GM23338 (cell line): ENCODE data around the gene ZNF324B. TPM values are rescaled to one million over a fixed set of nuclear protein-coding genes. Genes with fewer than 3 reads are reported as not detected.
A peak's percentile ranks its signal among the peaks of the same experiment; 100 is the strongest.

Source experiments
- ATAC-seq: fragments of 200-7000 bp; cut with Tn5 transposase; 3 replicates; pipeline ENCODE4 v1.9.1; 2020
- DNase-seq: peaks from one replicate; pipeline ENCODE4 v3.0.0-alpha.2; 2015; ENCODE audit warnings: low spot score
- H2AFZ ChIP-seq: fragments of 200-600 bp; sonication (generic); 2 replicates; pipeline ENCODE4 v1.8.0; 2016; ENCODE audit warnings: antibody characterized with exemption, mild to moderate bottlenecking, moderate library complexity
- H3F3A ChIP-seq: fragments of 200-600 bp; sonication (generic); replicated peaks from 2 replicates; pipeline ENCODE4 v1.8.0; 2017; ENCODE audit warnings: antibody characterized with exemption, mixed run types, low read depth
- H3K27ac ChIP-seq: fragments of 200-600 bp; sonication (generic); 2 replicates; pipeline ENCODE4 v1.6.1; 2016; ENCODE audit warnings: low read depth
- H3K27me3 ChIP-seq: fragments of 200-600 bp; sonication (generic); 2 replicates; pipeline ENCODE4 v1.8.0; 2016; ENCODE audit warnings: mild to moderate bottlenecking, mixed run types, moderate library complexity; ENCODE audit not compliant: insufficient read depth
- H3K36me3 ChIP-seq: fragments of 200-600 bp; sonication (generic); 2 replicates; pipeline ENCODE4 v1.8.0; 2016; ENCODE audit warnings: mild to moderate bottlenecking; ENCODE audit not compliant: insufficient read depth
- H3K4me1 ChIP-seq: fragments of 200-600 bp; sonication (generic); 2 replicates; pipeline ENCODE4 v1.8.0; 2016; ENCODE audit warnings: mild to moderate bottlenecking, moderate library complexity; ENCODE audit not compliant: insufficient read depth
- H3K4me2 ChIP-seq: fragments of 200-600 bp; sonication (generic); 2 replicates; pipeline ENCODE4 v1.7.1; 2017; ENCODE audit warnings: mixed run types
- H3K4me3 ChIP-seq: fragments of 200-600 bp; sonication (generic); 2 replicates; pipeline ENCODE4 v1.6.1; 2016; ENCODE audit warnings: mixed run types
- H3K79me2 ChIP-seq: fragments of 200-600 bp; sonication (generic); replicated peaks from 2 replicates; pipeline ENCODE4 v1.8.0; 2017; ENCODE audit warnings: mild to moderate bottlenecking; ENCODE audit not compliant: insufficient read depth
- H3K9me2 ChIP-seq: fragments of 200-600 bp; sonication (generic); 2 replicates; pipeline ENCODE4 v1.8.0; 2017; ENCODE audit not compliant: insufficient read depth
- H4K20me1 ChIP-seq: fragments of 200-600 bp; sonication (generic); replicated peaks from 2 replicates; pipeline ENCODE4 v1.8.0; 2017; ENCODE audit warnings: mild to moderate bottlenecking; ENCODE audit not compliant: insufficient read depth
- H3K27ac Mint-ChIP-seq: 2 replicates; pipeline ENCODE4 v1.8.0; 2020; ENCODE audit warnings: inconsistent platforms, mild to moderate bottlenecking, moderate library complexity, mixed read lengths
- H3K27me3 Mint-ChIP-seq: 3 replicates; pipeline ENCODE4 v1.8.0; 2022; ENCODE audit warnings: low read depth, mild to moderate bottlenecking, moderate library complexity, mixed read lengths, inconsistent platforms; ENCODE audit not compliant: insufficient read depth, poor library complexity
- H3K36me3 Mint-ChIP-seq: 3 replicates; pipeline ENCODE4 v1.8.0; 2021; ENCODE audit warnings: low read depth, mild to moderate bottlenecking, inconsistent platforms, moderate library complexity, mixed read lengths
- H3K4me1 Mint-ChIP-seq: 3 replicates; pipeline ENCODE4 v1.8.0; 2020; ENCODE audit warnings: mild to moderate bottlenecking, inconsistent platforms, mixed read lengths
- H3K4me3 Mint-ChIP-seq: 3 replicates; pipeline ENCODE4 v1.8.0; 2021; ENCODE audit warnings: moderate library complexity, mild to moderate bottlenecking, inconsistent platforms, mixed read lengths
- H3K9me3 Mint-ChIP-seq: 3 replicates; pipeline ENCODE4 v1.8.0; 2020; ENCODE audit warnings: moderate library complexity, mild to moderate bottlenecking, inconsistent platforms, mixed read lengths
- CREB1 ChIP-seq: fragments of 250-450 bp; sonication (Bioruptor Pico); IDR thresholded peaks from 2 replicates; pipeline ENCODE4 v1.5.0; 2020; ENCODE audit warnings: low read depth, mild to moderate bottlenecking, moderate library complexity
- CTCF ChIP-seq, 2 experiments: fragments of 200-600 bp in 1 of 2; sonication (generic) in 1 of 2; conservative IDR thresholded peaks; 2 replicates each; pipeline versions ENCODE4 v1.5.1 to v1.6.1; 2016 to 2017; ENCODE audit warnings: antibody characterized with exemption in 2 of 2, low read depth in 2 of 2, mild to moderate bottlenecking in 2 of 2, moderate library complexity in 1 of 2
- ETS1 ChIP-seq: IDR thresholded peaks from 2 replicates; pipeline ENCODE4 v1.6.1; 2016; ENCODE audit warnings: antibody characterized with exemption
- EZH2 ChIP-seq: fragments of 200-600 bp; sonication (generic); IDR thresholded peaks from one replicate; pipeline ENCODE4 v1.8.0; 2017; ENCODE audit warnings: antibody characterized with exemption, mild to moderate bottlenecking, low read depth; ENCODE audit not compliant: unreplicated experiment
- EZH2phosphoT487 ChIP-seq: fragments of 200-600 bp; sonication (generic); IDR thresholded peaks from one replicate; pipeline ENCODE4 v1.8.1; 2018; ENCODE audit warnings: antibody characterized with exemption; ENCODE audit not compliant: unreplicated experiment
- NANOG ChIP-seq: IDR thresholded peaks from 2 replicates; pipeline ENCODE4 v1.6.1; 2016; ENCODE audit warnings: antibody characterized with exemption, borderline replicate concordance
- REST ChIP-seq: IDR thresholded peaks from one replicate; pipeline ENCODE4 v1.6.1; 2018; ENCODE audit warnings: antibody characterized with exemption; ENCODE audit not compliant: unreplicated experiment
- STAT1 ChIP-seq: IDR thresholded peaks from one replicate; pipeline ENCODE4 v1.6.1; 2016; ENCODE audit warnings: antibody characterized with exemption; ENCODE audit not compliant: unreplicated experiment
- ZNF114 ChIP-seq: fragments of 250-450 bp; sonication (Bioruptor Pico); IDR thresholded peaks from 2 replicates; pipeline ENCODE4 v1.5.0; 2020; ENCODE audit warnings: mild to moderate bottlenecking, moderate library complexity
- ZNF331 ChIP-seq: fragments of 250-450 bp; sonication (Bioruptor Pico); IDR thresholded peaks from 2 replicates; pipeline ENCODE4 v1.5.0; 2020; ENCODE audit warnings: low read depth, mild to moderate bottlenecking, moderate library complexity
- polyA plus RNA-seq: library from polyadenylated mRNA; unstranded; fragments of >200 nt; fragmentation: Nextera tagmentation; extraction: Ambion mirVana; gene quantifications from 2 replicates; pipeline ENCODE4 v1.2.1, GENCODE V29; 2016
- total RNA-seq: library from RNA; depleted of rRNA; stranded (reverse); fragments of >200 nt; shearing (Covaris generic); gene quantifications from 2 replicates; pipeline ENCODE4 v1.2.3, GENCODE V29; 2014

Gene ZNF324B
- total and polyA plus RNA-seq, 2 experiments from 2014 or later: 0.50 to 4.7 TPM

GRCh38 chr19:58409010-58409790 is 42.2 kb upstream of the ZNF324B start:
- Histone ChIP-seq H3K9me2 (0 out of 2 replicates have a peak, but pooled peaks cover 5% of the 10 kb centered on the region), H3F3A (0 out of 2 replicates have a peak, but pooled peaks cover 6% of the 10 kb centered on the region), H4K20me1 (no peaks in the 10 kb centered on the region), H2AFZ (peak overlapping the region; percentile 91), H3K27me3 (0 out of 2 replicates have a peak, but pooled peaks cover 7% of the 10 kb centered on the region), H3K27ac (no peak overlapping the region), H3K79me2 (no peaks in the 10 kb centered on the region), H3K4me3 (peak overlapping the region; percentile 94), H3K4me2 (peak overlapping the region; percentile 98), H3K4me1 (no peaks in the 10 kb centered on the region), H3K36me3 (no peaks in the 10 kb centered on the region)
- Mint-ChIP-seq H3K27ac (no peak overlapping the region), H3K9me3 (peaks cover 10% of the 10 kb centered on the region), H3K36me3 (peaks cover 8% of the 10 kb centered on the region), H3K4me1 (peaks cover 17% of the 10 kb centered on the region), H3K27me3 (peaks cover 13% of the 10 kb centered on the region), H3K4me3 (peak overlapping the region; percentile 94)
- no peak for TF ChIP-seq EZH2
- peak; percentile 48 for ATAC-seq
- peak; percentile 37 for DNase-seq

GRCh38 chr19:58416604-58417003 is 34.8 kb upstream of the ZNF324B start:
- no peaks in the 10 kb centered on the region; the same call in 1 of the 2 replicates for H3K36me3 ChIP-seq
- H4K20me1 ChIP-seq: no peaks in the 10 kb centered on the region
- Mint-ChIP-seq H3K4me1 (no peaks in the 10 kb centered on the region), H3K36me3 (peaks cover 36% of the 10 kb centered on the region), H3K27ac (no peak overlapping the region), H3K9me3 (peaks cover 3% of the 10 kb centered on the region; the same call in 2 of the 3 replicates), H3K27me3 (no peaks in the 10 kb centered on the region), H3K4me3 (no peak overlapping the region)
- no peak for ATAC-seq
- no peaks in the 10 kb centered on the region for H3K9me2 ChIP-seq
- DNase-seq: no peak
- H3K79me2 ChIP-seq: no peaks in the 10 kb centered on the region
- H3F3A ChIP-seq: no peaks in the 10 kb centered on the region
- H3K27me3 ChIP-seq: no peaks in the 10 kb centered on the region
- no peak overlapping the region for H3K4me2 ChIP-seq
- no peaks in the 10 kb centered on the region for H3K4me1 ChIP-seq
- no peak for TF ChIP-seq CTCF (conservative IDR thresholded peaks at IDR 0.05; ENCODE audit: low read depth in 2 of 2)
- no peak for TF ChIP-seq EZH2phosphoT487
- TF ChIP-seq EZH2: no peak
- no peak for TF ChIP-seq REST
- TF ChIP-seq STAT1: no peak
- no peak for TF ChIP-seq CREB1 (CRISPR knock-in tag)
- TF ChIP-seq ZNF114 (CRISPR knock-in tag): no peak
- no peak for TF ChIP-seq NANOG
- TF ChIP-seq ZNF331 (CRISPR knock-in tag): no peak
- no peak for TF ChIP-seq ETS1
- H3K27ac ChIP-seq: no peak overlapping the region
- no peak overlapping the region for H2AFZ ChIP-seq
- no peak overlapping the region for H3K4me3 ChIP-seq
